ENCODE measurements around the gene SPRR1A. TPM values are rescaled to one million over a fixed set of nuclear protein-coding genes. Genes with fewer than 3 reads are reported as not detected.

The SPRR1A gene
- total RNA-seq, 2 experiments from 2014 or later: not detected

- POLR2A ChIA-PET: no interaction called here
- CTCF ChIA-PET: no interaction called here
- Mint-ChIP-seq H3K9me3 (no peaks in the 10 kb centered on the region), H3K4me3 (no peak overlapping the region), H3K4me1 (no peaks in the 10 kb centered on the region), H3K36me3 (ENCODE audit: low read depth) (no peaks in the 10 kb centered on the region), H3K27ac (no peak overlapping the region), H3K27me3 (peaks cover 26% of the 10 kb centered on the region)
- no peak for DNase-seq
These were observed 39.2 kb downstream of the SPRR1A start for GRCh38 chr1:153023109-153023508.

- ChIA-PET POLR2A (no interaction called here), CTCF (no interaction called here)
- Mint-ChIP-seq H3K9me3 (no peaks in the 10 kb centered on the region), H3K27ac (no peak overlapping the region), H3K27me3 (peaks cover 22% of the 10 kb centered on the region), H3K4me1 (no peaks in the 10 kb centered on the region), H3K4me3 (no peak overlapping the region), H3K36me3 (ENCODE audit: low read depth) (no peaks in the 10 kb centered on the region)
- no peak for DNase-seq
These were observed 40.5 kb downstream of the SPRR1A start for GRCh38 chr1:153024413-153024812.

GRCh38 chr1:153025797-153026196 lies 41.9 kb downstream of the SPRR1A start:
- POLR2A ChIA-PET: no interaction called here
- Mint-ChIP-seq H3K27ac (no peak overlapping the region), H3K9me3 (no peaks in the 10 kb centered on the region), H3K4me3 (no peak overlapping the region), H3K4me1 (no peaks in the 10 kb centered on the region), H3K27me3 (peaks cover 13% of the 10 kb centered on the region), H3K36me3 (ENCODE audit: low read depth) (no peaks in the 10 kb centered on the region)
- CTCF ChIA-PET: no interaction called here
- DNase-seq: no peak

- Mint-ChIP-seq H3K4me3 (no peak overlapping the region), H3K27ac (no peak overlapping the region), H3K4me1 (no peaks in the 10 kb centered on the region), H3K36me3 (ENCODE audit: low read depth) (no peaks in the 10 kb centered on the region), H3K27me3 (peaks cover 5% of the 10 kb centered on the region), H3K9me3 (no peaks in the 10 kb centered on the region)
- ChIA-PET POLR2A (no interaction called here), CTCF (no interaction called here)
- DNase-seq: no peak
These were observed 44.9 kb downstream of the SPRR1A start for GRCh38 chr1:153028766-153029165.

GRCh38 chr1:153030895-153031294 lies 47.0 kb downstream of the SPRR1A start, which contains the start of gene SPRR1B:
Gene SPRR1B, plus strand, starts transcription at chr1:153031203. Its CDS starts 1,143 bp downstream, at chr1:153032346.
- Mint-ChIP-seq H3K27me3 (peaks cover 3% of the 10 kb centered on the region), H3K4me1 (no peaks in the 10 kb centered on the region), H3K9me3 (no peaks in the 10 kb centered on the region), H3K36me3 (ENCODE audit: low read depth) (no peaks in the 10 kb centered on the region), H3K27ac (no peak within 1 kb of the TSS), H3K4me3 (no peak within 1 kb of the TSS)
- CTCF ChIA-PET: no interaction called here
- POLR2A ChIA-PET: no interaction called here
- no peak for DNase-seq

- Mint-ChIP-seq H3K27me3 (peaks cover 3% of the 10 kb centered on the region), H3K4me3 (no peak overlapping the region), H3K27ac (no peak overlapping the region), H3K36me3 (ENCODE audit: low read depth) (no peaks in the 10 kb centered on the region), H3K4me1 (no peaks in the 10 kb centered on the region), H3K9me3 (no peaks in the 10 kb centered on the region)
- ChIA-PET POLR2A (no interaction called here), CTCF (no interaction called here)
- no peak for DNase-seq
These were observed 48.2 kb downstream of the SPRR1A start for GRCh38 chr1:153032073-153032472.

- Mint-ChIP-seq H3K36me3 (ENCODE audit: low read depth) (no peaks in the 10 kb centered on the region), H3K4me3 (no peak overlapping the region), H3K9me3 (no peaks in the 10 kb centered on the region), H3K27ac (no peak overlapping the region), H3K4me1 (no peaks in the 10 kb centered on the region), H3K27me3 (peaks cover 5% of the 10 kb centered on the region)
- DNase-seq: no peak
- CTCF ChIA-PET: no interaction called here
- POLR2A ChIA-PET: no interaction called here
These were observed 48.9 kb downstream of the SPRR1A start for GRCh38 chr1:153032677-153033308.

- Mint-ChIP-seq H3K36me3 (ENCODE audit: low read depth) (no peaks in the 10 kb centered on the region), H3K4me3 (no peak overlapping the region), H3K27ac (no peak overlapping the region), H3K9me3 (no peaks in the 10 kb centered on the region), H3K27me3 (peaks cover 5% of the 10 kb centered on the region), H3K4me1 (no peaks in the 10 kb centered on the region)
- POLR2A ChIA-PET: no interaction called here
- no peak for DNase-seq
- CTCF ChIA-PET: no interaction called here
These were observed 51.3 kb downstream of the SPRR1A start for GRCh38 chr1:153035211-153035610.

Other genes with a start within 250 kb of the SPRR1A start
- gene KPRP, start 226.1 kb upstream of the SPRR1A start, total RNA-seq: not detected
- not detected for gene LCE1F, start 208.9 kb upstream of the SPRR1A start, total RNA-seq
- not detected for gene LCE1E, start 197.8 kb upstream of the SPRR1A start, total RNA-seq
- gene LCE1D, start 187.4 kb upstream of the SPRR1A start, total RNA-seq: not detected
- not detected for gene LCE1C, start 177.4 kb upstream of the SPRR1A start, total RNA-seq
- not detected for gene LCE1B, start 172.1 kb upstream of the SPRR1A start, total RNA-seq
- gene LCE1A, start 156.6 kb upstream of the SPRR1A start, total RNA-seq: not detected
- not detected for gene LCE6A, start 141.2 kb upstream of the SPRR1A start, total RNA-seq
- not detected for gene LCE7A, start 124.1 kb upstream of the SPRR1A start, total RNA-seq
- not detected for gene SMCP, start 105.8 kb upstream of the SPRR1A start, total RNA-seq
- not detected for gene IVL, start 75.5 kb upstream of the SPRR1A start, total RNA-seq
- gene SPRR5, start 36.9 kb upstream of the SPRR1A start, total RNA-seq: not detected
- not detected for gene SPRR4, start 13.4 kb upstream of the SPRR1A start, total RNA-seq
- gene SPRR3, start 17.7 kb downstream of the SPRR1A start, total RNA-seq: not detected
- gene SPRR1B, start 47.1 kb downstream of the SPRR1A start, total RNA-seq: not detected
- gene SPRR2D, start 57.0 kb downstream of the SPRR1A start, total RNA-seq: not detected
- not detected for gene SPRR2A, start 73.4 kb downstream of the SPRR1A start, total RNA-seq
- not detected for gene SPRR2B, start 87.5 kb downstream of the SPRR1A start, total RNA-seq
- gene SPRR2E, start 110.4 kb downstream of the SPRR1A start, total RNA-seq: not detected
- not detected for gene SPRR2F, start 129.4 kb downstream of the SPRR1A start, total RNA-seq
- not detected for gene SPRR2G, start 166.8 kb downstream of the SPRR1A start, total RNA-seq
- gene LELP1, start 219.3 kb downstream of the SPRR1A start, total RNA-seq: not detected
- gene PRR9, start 233.5 kb downstream of the SPRR1A start, total RNA-seq: not detected